Tibial nerve (tissue), 4 donors: ENCODE measurements around the gene RSPH1.

Experiments
- CTCF ChIP-seq, 5 experiments: fragments of 200-600 bp in 3 of 5; fragments of 450-650 bp in 2 of 5; sonication (generic) in 3 of 5; IDR thresholded peaks; one replicate each; pipeline ENCODE4 v1.5.1; 2016 to 2019; ENCODE audit warnings: antibody characterized with exemption in 5 of 5, mild to moderate bottlenecking in 3 of 5, moderate library complexity in 2 of 5
- EP300 ChIP-seq, 2 donors: sonication (generic); formaldehyde crosslinking; IDR thresholded peaks; one replicate each; pipeline ENCODE4 v1.6.1; 2017; ENCODE audit warnings: antibody characterized with exemption in 2 of 2, mild to moderate bottlenecking in 1 of 2
- POLR2A ChIP-seq, 2 donors: fragments of 450-650 bp; IDR thresholded peaks; one replicate each; pipeline ENCODE4 v1.6.1; 2017; ENCODE audit warnings: antibody characterized with exemption in 2 of 2, mild to moderate bottlenecking in 2 of 2, moderate library complexity in 2 of 2

DNA sequence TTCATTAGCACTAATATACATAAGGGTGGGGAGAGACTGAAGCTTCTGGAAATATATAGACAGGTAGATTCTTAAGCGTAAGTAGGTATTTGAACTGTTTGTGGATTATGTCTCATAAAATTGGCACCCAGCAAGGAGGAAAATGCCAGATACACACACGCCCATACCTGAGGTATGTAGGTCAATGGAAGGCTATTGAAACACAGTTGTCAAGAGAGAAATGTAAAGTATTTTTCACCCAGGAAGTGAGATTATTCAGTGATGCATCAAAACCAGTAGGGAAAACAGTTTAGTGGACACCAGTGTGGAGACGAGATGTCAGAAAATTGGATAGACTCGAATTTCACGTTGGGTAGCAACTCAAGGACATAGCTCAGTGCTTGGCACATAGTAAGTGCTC, 4.7 kb upstream of the RSPH1 start:
- TF ChIP-seq CTCF (IDR thresholded peaks at IDR 0.05): no peak
- no peak for TF ChIP-seq POLR2A (IDR thresholded peaks at IDR 0.05)
- TF ChIP-seq EP300 (IDR thresholded peaks at IDR 0.05): no peak
